Panc1 (cell line): ENCODE data around the gene GRID1. TPM values are rescaled to one million over a fixed set of nuclear protein-coding genes. Genes with fewer than 3 reads are reported as not detected.

ENCODE experiments used
- ATAC-seq: fragments of 200-7000 bp; cut with Tn5 transposase; 2 replicates; pipeline ENCODE4 v1.9.1; 2020; ENCODE audit warnings: mild to moderate bottlenecking, moderate library complexity
- BruUV-seq: library from RNA; stranded (reverse); fragments of 400-500 nt; replicated peaks from 2 replicates; lab custom pipeline; 2021; lab: Mats Ljungman, UMichigan
- CTCF ChIA-PET: fragments of 300-600 bp; sonication (Branson Sonifier 250); formaldehyde crosslinking; loops from one replicate; lab custom pipeline; 2022; ENCODE audit warnings: antibody characterized with exemption; lab: Charles Lee
- POLR2A ChIA-PET: fragments of 300-600 bp; sonication (Branson Sonifier 250); formaldehyde crosslinking; loops from one replicate; lab custom pipeline; 2022; ENCODE audit warnings: antibody characterized with exemption; lab: Charles Lee
- DNase-seq: peaks from one replicate; pipeline ENCODE4 v3.0.0-alpha.2; 2010; ENCODE audit warnings: low read depth, low spot score
- H3K27ac ChIP-seq: 2 replicates; pipeline ENCODE4 v1.5.1; 2011; ENCODE audit warnings: mild to moderate bottlenecking, low read length, inconsistent platforms
- H3K27me3 ChIP-seq: fragments of 200-500 bp; sonication (Bioruptor generic); 2 replicates; pipeline ENCODE4 v1.6.0; 2014; ENCODE audit warnings: low read length, inconsistent platforms; ENCODE audit not compliant: control insufficient read depth, insufficient read depth
- H3K36me3 ChIP-seq: fragments of 200-500 bp; sonication (Bioruptor generic); 2 replicates; pipeline ENCODE4 v1.5.1; 2014; ENCODE audit warnings: inconsistent platforms, mild to moderate bottlenecking, low read length, moderate library complexity; ENCODE audit not compliant: control insufficient read depth, insufficient read depth
- H3K4me1 ChIP-seq: 2 replicates; pipeline ENCODE4 v1.5.1; 2011; ENCODE audit warnings: inconsistent platforms, mild to moderate bottlenecking, low read length, moderate library complexity; ENCODE audit not compliant: control insufficient read depth, insufficient read depth
- H3K4me3 ChIP-seq, 2 experiments: 2 replicates each; pipeline ENCODE4 v1.5.1; 2011 to 2012; ENCODE audit warnings: low read depth in 2 of 2, low read length in 2 of 2, mild to moderate bottlenecking in 2 of 2, inconsistent platforms in 1 of 2, moderate library complexity in 1 of 2
- H3K9me3 ChIP-seq: fragments of 200-500 bp; sonication (Bioruptor generic); 2 replicates; pipeline ENCODE4 v1.5.1; 2014; ENCODE audit warnings: low read depth, mild to moderate bottlenecking, inconsistent platforms, low read length, moderate library complexity; ENCODE audit not compliant: control insufficient read depth, insufficient read depth
- POLR2AphosphoS5 ChIP-seq: IDR thresholded peaks from 2 replicates; pipeline ENCODE4 v1.6.1; 2012; ENCODE audit warnings: mild to moderate bottlenecking, low read depth, low read length, moderate library complexity
- SIN3A ChIP-seq: IDR thresholded peaks from 2 replicates; pipeline ENCODE4 v1.6.1; 2012; ENCODE audit warnings: low read depth, mild to moderate bottlenecking, low read length, moderate library complexity, borderline replicate concordance; ENCODE audit not compliant: insufficient read depth
- TCF7L2 ChIP-seq: IDR thresholded peaks from 2 replicates; pipeline ENCODE4 v1.6.1; 2011; ENCODE audit warnings: mild to moderate bottlenecking, low read depth, low read length, inconsistent platforms
- in situ Hi-C: cut with HindIII; loops from 2 replicates; pipeline ENCODE4 v1.10.0; 2016; ENCODE audit warnings: low sequenced_read_pairs, low pct_unique_long_range_greater_than_20kb
- intact Hi-C: fragments of 100-400 bp; cut with micrococcal nuclease; formaldehyde crosslinking; loops from one replicate; pipeline ENCODE4 v1.10.0; 2022; ENCODE audit not compliant: unreplicated experiment
- total RNA-seq: library from RNA; stranded (reverse); gene quantifications from one replicate; pipeline ENCODE4 v1.2.1, GENCODE V29; 2021; ENCODE audit not compliant: unreplicated experiment
- TF ChIP-seq, protein P1 (sequence below), 2 experiments: IDR thresholded peaks; 2 replicates each; pipeline ENCODE4 v1.6.1; 2011 to 2012; ENCODE audit warnings: low read depth in 2 of 2, control low read depth in 1 of 2, low read length in 1 of 2, mild to moderate bottlenecking in 1 of 2, moderate library complexity in 1 of 2; ENCODE audit not compliant: insufficient read depth in 1 of 2
- TF ChIP-seq, protein P2 (sequence below): fragments of 450-650 bp; IDR thresholded peaks from 2 replicates; pipeline ENCODE4 v1.5.1; 2017; ENCODE audit warnings: mild to moderate bottlenecking

Gene GRID1
- total RNA-seq, 1 experiment from 2014 or later, result 2.3 TPM

DNA sequence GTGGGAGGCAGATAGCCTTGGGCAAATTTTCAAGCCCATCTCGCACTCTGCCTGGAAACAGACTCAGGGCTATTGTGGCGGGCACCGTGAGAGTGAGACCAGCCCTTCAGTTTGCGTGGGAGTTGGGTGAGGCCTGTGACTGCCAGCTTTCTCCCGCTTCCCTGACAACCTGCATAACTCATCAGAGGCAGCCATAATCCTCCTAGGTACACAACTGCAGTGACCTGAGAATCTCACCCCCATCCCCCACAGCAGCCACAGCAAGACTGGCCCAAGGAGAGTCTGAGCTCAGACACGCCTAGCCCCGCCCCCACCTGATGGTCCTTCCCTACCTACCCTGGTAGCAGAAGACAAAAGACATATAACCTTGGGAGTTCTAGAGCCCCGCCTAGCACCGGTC, 275.4 kb downstream of the GRID1 start:
- DNase-seq (no peak), ATAC-seq (no peak)
- TF ChIP-seq TCF7L2 (no peak), POLR2AphosphoS5 (no peak), SIN3A (no peak)
- TF ChIP-seq, protein P1, sequence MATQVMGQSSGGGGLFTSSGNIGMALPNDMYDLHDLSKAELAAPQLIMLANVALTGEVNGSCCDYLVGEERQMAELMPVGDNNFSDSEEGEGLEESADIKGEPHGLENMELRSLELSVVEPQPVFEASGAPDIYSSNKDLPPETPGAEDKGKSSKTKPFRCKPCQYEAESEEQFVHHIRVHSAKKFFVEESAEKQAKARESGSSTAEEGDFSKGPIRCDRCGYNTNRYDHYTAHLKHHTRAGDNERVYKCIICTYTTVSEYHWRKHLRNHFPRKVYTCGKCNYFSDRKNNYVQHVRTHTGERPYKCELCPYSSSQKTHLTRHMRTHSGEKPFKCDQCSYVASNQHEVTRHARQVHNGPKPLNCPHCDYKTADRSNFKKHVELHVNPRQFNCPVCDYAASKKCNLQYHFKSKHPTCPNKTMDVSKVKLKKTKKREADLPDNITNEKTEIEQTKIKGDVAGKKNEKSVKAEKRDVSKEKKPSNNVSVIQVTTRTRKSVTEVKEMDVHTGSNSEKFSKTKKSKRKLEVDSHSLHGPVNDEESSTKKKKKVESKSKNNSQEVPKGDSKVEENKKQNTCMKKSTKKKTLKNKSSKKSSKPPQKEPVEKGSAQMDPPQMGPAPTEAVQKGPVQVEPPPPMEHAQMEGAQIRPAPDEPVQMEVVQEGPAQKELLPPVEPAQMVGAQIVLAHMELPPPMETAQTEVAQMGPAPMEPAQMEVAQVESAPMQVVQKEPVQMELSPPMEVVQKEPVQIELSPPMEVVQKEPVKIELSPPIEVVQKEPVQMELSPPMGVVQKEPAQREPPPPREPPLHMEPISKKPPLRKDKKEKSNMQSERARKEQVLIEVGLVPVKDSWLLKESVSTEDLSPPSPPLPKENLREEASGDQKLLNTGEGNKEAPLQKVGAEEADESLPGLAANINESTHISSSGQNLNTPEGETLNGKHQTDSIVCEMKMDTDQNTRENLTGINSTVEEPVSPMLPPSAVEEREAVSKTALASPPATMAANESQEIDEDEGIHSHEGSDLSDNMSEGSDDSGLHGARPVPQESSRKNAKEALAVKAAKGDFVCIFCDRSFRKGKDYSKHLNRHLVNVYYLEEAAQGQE (IDR thresholded peaks at IDR 0.05; ENCODE audit: insufficient read depth in 1 of 2, low read depth in 2 of 2, low read length in 1 of 2), result no peak
- TF ChIP-seq, protein P2, sequence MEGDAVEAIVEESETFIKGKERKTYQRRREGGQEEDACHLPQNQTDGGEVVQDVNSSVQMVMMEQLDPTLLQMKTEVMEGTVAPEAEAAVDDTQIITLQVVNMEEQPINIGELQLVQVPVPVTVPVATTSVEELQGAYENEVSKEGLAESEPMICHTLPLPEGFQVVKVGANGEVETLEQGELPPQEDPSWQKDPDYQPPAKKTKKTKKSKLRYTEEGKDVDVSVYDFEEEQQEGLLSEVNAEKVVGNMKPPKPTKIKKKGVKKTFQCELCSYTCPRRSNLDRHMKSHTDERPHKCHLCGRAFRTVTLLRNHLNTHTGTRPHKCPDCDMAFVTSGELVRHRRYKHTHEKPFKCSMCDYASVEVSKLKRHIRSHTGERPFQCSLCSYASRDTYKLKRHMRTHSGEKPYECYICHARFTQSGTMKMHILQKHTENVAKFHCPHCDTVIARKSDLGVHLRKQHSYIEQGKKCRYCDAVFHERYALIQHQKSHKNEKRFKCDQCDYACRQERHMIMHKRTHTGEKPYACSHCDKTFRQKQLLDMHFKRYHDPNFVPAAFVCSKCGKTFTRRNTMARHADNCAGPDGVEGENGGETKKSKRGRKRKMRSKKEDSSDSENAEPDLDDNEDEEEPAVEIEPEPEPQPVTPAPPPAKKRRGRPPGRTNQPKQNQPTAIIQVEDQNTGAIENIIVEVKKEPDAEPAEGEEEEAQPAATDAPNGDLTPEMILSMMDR, result no peak
- no TSS peak for BruUV-seq
- POLR2A ChIA-PET, result no interaction called here
- in situ Hi-C loops (no loop called here), intact Hi-C loops (no loop called here)
- Histone ChIP-seq H3K27ac (no peak overlapping the region), H3K4me1 (no peaks in the 10 kb centered on the region), H3K27me3 (peaks cover 3% of the 10 kb centered on the region; the same call in 1 of the 2 replicates), H3K4me3 (no peak overlapping the region), H3K9me3 (no peaks in the 10 kb centered on the region), H3K36me3 (no peaks in the 10 kb centered on the region)
- CTCF ChIA-PET, result no interaction called here

DNA sequence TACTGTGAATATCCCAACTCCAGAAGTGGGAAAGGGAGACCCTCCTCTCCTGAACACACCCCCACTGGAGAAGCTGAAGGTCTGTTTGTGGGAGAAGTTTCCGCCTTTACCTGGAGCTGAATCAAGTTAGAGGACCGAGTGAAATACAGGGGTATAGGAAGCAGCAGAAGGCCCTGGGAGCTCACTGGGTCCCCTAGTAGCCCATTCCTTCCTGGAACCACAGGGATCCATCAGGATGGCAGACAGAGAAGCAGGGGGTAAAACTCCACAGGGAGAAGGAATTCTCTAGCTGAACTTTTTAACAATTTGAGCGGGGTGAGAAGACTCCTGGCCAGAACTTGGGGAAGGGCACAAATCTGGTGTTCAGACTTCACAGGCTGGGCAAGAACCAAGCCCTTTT, 275.8 kb downstream of the GRID1 start:
- DNase-seq (no peak), ATAC-seq (no peak)
- H3K27me3 ChIP-seq, result peaks cover 3% of the 10 kb centered on the region; the same call in 1 of the 2 replicates
- H3K36me3 ChIP-seq, result no peaks in the 10 kb centered on the region
- ChIA-PET CTCF (no interaction called here), POLR2A (no interaction called here)
- no peaks in the 10 kb centered on the region for H3K4me1 ChIP-seq
- H3K9me3 ChIP-seq, result no peaks in the 10 kb centered on the region
- H3K27ac ChIP-seq, result no peak overlapping the region
- TF ChIP-seq, protein P2, result no peak
- TF ChIP-seq SIN3A (no peak), TCF7L2 (no peak), POLR2AphosphoS5 (no peak)
- TF ChIP-seq, protein P1 (IDR thresholded peaks at IDR 0.05; ENCODE audit: insufficient read depth in 1 of 2, low read depth in 2 of 2, low read length in 1 of 2), result no peak
- BruUV-seq, result no TSS peak
- no peak overlapping the region for H3K4me3 ChIP-seq
- intact Hi-C loops, result no loop called here
- in situ Hi-C loops, result no loop called here
